Smooth muscle cell (in vitro differentiated cells): Measurements from ENCODE around the gene PDE8A. TPM values are rescaled to one million over a fixed set of nuclear protein-coding genes. Genes with fewer than 3 reads are reported as not detected.
"Not testable (repeated sequence)": the region's sequence is repeated elsewhere in the genome, so short reads cannot be mapped to it uniquely, and the experiment has no call there.

ENCODE experiments used
- DNase-seq: peaks from one replicate; lab custom pipeline; 2025; ENCODE audit not compliant: unreplicated experiment; lab: John Stamatoyannopoulos, UW
- H2AFZ ChIP-seq: fragments of 200-600 bp; sonication (generic); 2 replicates; pipeline ENCODE4 v1.6.0; 2016; ENCODE audit warnings: antibody characterized with exemption, low read depth, mild to moderate bottlenecking
- H3F3A ChIP-seq: fragments of 200-600 bp; sonication (generic); 2 replicates; pipeline ENCODE4 v1.6.0; 2017; ENCODE audit warnings: antibody characterized with exemption, low read depth
- H3K27ac ChIP-seq: fragments of 200-600 bp; sonication (generic); 2 replicates; pipeline ENCODE4 v1.5.1; 2016; ENCODE audit warnings: low read depth, mild to moderate bottlenecking
- H3K27me3 ChIP-seq: fragments of 200-600 bp; sonication (generic); 2 replicates; pipeline ENCODE4 v1.6.1; 2016; ENCODE audit warnings: low read depth, mild to moderate bottlenecking
- H3K36me3 ChIP-seq: fragments of 200-600 bp; sonication (generic); 2 replicates; pipeline ENCODE4 v1.5.1; 2016; ENCODE audit warnings: low read depth
- H3K4me1 ChIP-seq: fragments of 200-600 bp; sonication (generic); 2 replicates; pipeline ENCODE4 v1.5.1; 2016; ENCODE audit warnings: low read depth
- H3K4me2 ChIP-seq: fragments of 200-600 bp; sonication (generic); 2 replicates; pipeline ENCODE4 v1.6.0; 2016; ENCODE audit warnings: mild to moderate bottlenecking
- H3K4me3 ChIP-seq: fragments of 200-600 bp; sonication (generic); 2 replicates; pipeline ENCODE4 v1.5.1; 2016; ENCODE audit warnings: mild to moderate bottlenecking
- H3K79me2 ChIP-seq: fragments of 200-600 bp; sonication (generic); 2 replicates; pipeline ENCODE4 v1.6.0; 2016; ENCODE audit warnings: low read depth, mild to moderate bottlenecking
- H3K9ac ChIP-seq: fragments of 200-600 bp; sonication (generic); 2 replicates; pipeline ENCODE4 v1.6.0; 2016; ENCODE audit warnings: low read depth
- H3K9me3 ChIP-seq: fragments of 200-600 bp; sonication (generic); replicated peaks from 2 replicates; pipeline ENCODE4 v1.5.1; 2016; ENCODE audit warnings: low read depth
- H4K20me1 ChIP-seq: fragments of 200-600 bp; sonication (generic); 2 replicates; pipeline ENCODE4 v1.6.0; 2016; ENCODE audit warnings: low read depth
- CTCF ChIP-seq: fragments of 200-600 bp; sonication (generic); IDR thresholded peaks from 2 replicates; pipeline ENCODE4 v1.5.1; 2017; ENCODE audit warnings: borderline replicate concordance, mild to moderate bottlenecking, antibody characterized with exemption; ENCODE audit not compliant: insufficient read depth, poor library complexity, severe bottlenecking
- WGBS: methylation state at CpG from one replicate; pipeline ENCODE4 v1.1.7; 2016; ENCODE audit warnings: low lambda C conversion rate; 5-methylcytosine and 5-hydroxymethylcytosine counted together
- polyA plus RNA-seq: library from polyadenylated mRNA; unstranded; fragments of >200 nt; fragmentation: Nextera tagmentation; extraction: Ambion mirVana; gene quantifications from 2 replicates; pipeline ENCODE4 v1.2.1, GENCODE V29; 2016
- small RNA-seq: library from RNA; depleted of rRNA; stranded (forward); fragments of <200 nt; gene quantifications from one replicate; pipeline ENCODE3, GENCODE V24; 2014
- total RNA-seq: library from RNA; depleted of rRNA; stranded (reverse); fragments of >200 nt; gene quantifications from 2 replicates; pipeline ENCODE4 v1.2.3, GENCODE V29; 2014

Gene PDE8A
- total and polyA plus RNA-seq, 2 experiments from 2014 or later: 5.5 to 19.8 TPM

- Histone ChIP-seq H2AFZ (no peak overlapping the region), H3K4me3 (no peak overlapping the region), H3K36me3 (no peaks in the 10 kb centered on the region), H3K79me2 (no peaks in the 10 kb centered on the region), H3K9ac (no peak overlapping the region), H3K27ac (no peak overlapping the region), H3K4me1 (no peaks in the 10 kb centered on the region), H3K4me2 (no peak overlapping the region), H3K27me3 (no peaks in the 10 kb centered on the region), H4K20me1 (no peaks in the 10 kb centered on the region), H3K9me3 (no peaks in the 10 kb centered on the region), H3F3A (no peaks in the 10 kb centered on the region)
- DNase-seq: no peak
- WGBS: 91% methylated on average over 3 of the region's 3 CpGs
- TF ChIP-seq CTCF: no peak
Observed at GRCh38 chr15:85179700-85180099, 198.0 kb downstream of the PDE8A start.

- not testable (repeated sequence) for H3K9me3 ChIP-seq, H4K20me1 ChIP-seq, H3K27ac ChIP-seq, H3K79me2 ChIP-seq, H3K4me1 ChIP-seq, H3K4me2 ChIP-seq, H3K4me3 ChIP-seq, H3K36me3 ChIP-seq, H3K27me3 ChIP-seq, DNase-seq, H3F3A ChIP-seq, H2AFZ ChIP-seq, H3K9ac ChIP-seq
- WGBS: 91% methylated on average over 11 of the region's 11 CpGs
Observed at GRCh38 chr15:85185350-85185749, 203.7 kb downstream of the PDE8A start.

GRCh38 chr15:85188171-85188577 is 206.5 kb downstream of the PDE8A start:
- not testable (repeated sequence) for H3K79me2 ChIP-seq, DNase-seq, H3K27me3 ChIP-seq, H3K27ac ChIP-seq, H3K9ac ChIP-seq, H3K4me2 ChIP-seq, H3F3A ChIP-seq, H3K9me3 ChIP-seq, H3K4me3 ChIP-seq, H2AFZ ChIP-seq, H3K36me3 ChIP-seq, H3K4me1 ChIP-seq, H4K20me1 ChIP-seq
- 82% methylated on average over 3 of the region's 3 CpGs for WGBS

Small RNAs within 50 kb of the gene (small RNA-seq; reads per million reads assigned to genes)
- gene AC044860.2 (0.08 reads per million), gene RNU6-339P (not detected), gene RNU6-796P (not detected)

Other genes with a start within 250 kb of the PDE8A start
- gene ZNF592, start 233.3 kb upstream of the PDE8A start, total RNA-seq: 7.7 and 10.7 TPM in 2 replicates
- 10.8 and 15.7 TPM in 2 replicates for gene ZNF592, start 233.3 kb upstream of the PDE8A start, polyA plus RNA-seq
- gene ALPK3, start 164.5 kb upstream of the PDE8A start, total RNA-seq: 10.4 and 18.8 TPM in 2 replicates
- 3.5 and 6.1 TPM in 2 replicates for gene ALPK3, start 164.5 kb upstream of the PDE8A start, polyA plus RNA-seq
- not detected in 2 replicates for gene SLC28A1, start 97.2 kb upstream of the PDE8A start, total RNA-seq
- 0.09 and 0.63 TPM in 2 replicates for gene SLC28A1, start 97.2 kb upstream of the PDE8A start, polyA plus RNA-seq